Stimulated activated CD4-positive, alpha-beta T cell treated with anti-CD3 and anti-CD28 coated beads, TNF-alpha, amount 100 ng/mL, for 4 hours (primary cell): ENCODE data around the gene ICAM3.
"Not testable (repeated sequence)": the region's sequence is repeated elsewhere in the genome, so short reads cannot be mapped to it uniquely, and the experiment has no call there.

Source experiments
- DNase-seq, 3 experiments: peaks; one replicate each; pipeline ENCODE4 v3.0.0-alpha.2; 2020; ENCODE audit warnings: low read depth in 3 of 3

Gene ICAM3

GRCh38 chr19:10346509-10346908 lies 7.1 kb upstream of the ICAM3 start:
- no peak for DNase-seq

GRCh38 chr19:10344780-10345179 lies 5.4 kb upstream of the ICAM3 start:
- DNase-seq: no peak

- no peak for DNase-seq
Observed at GRCh38 chr19:10343495-10343894, 4.1 kb upstream of the ICAM3 start.

GRCh38 chr19:10339977-10340376 lies 553 bp upstream of the ICAM3 start:
- no peak for DNase-seq

GRCh38 chr19:10338940-10339339 lies 484 bp downstream of the ICAM3 start:
- no peak for DNase-seq

- not testable (repeated sequence) for DNase-seq
Observed at GRCh38 chr19:10336725-10337124, 2.7 kb downstream of the ICAM3 start.

GRCh38 chr19:10335352-10335985 lies 4.0 kb downstream of the ICAM3 start:
- DNase-seq: no peak

GRCh38 chr19:10334588-10335351 lies 4.7 kb downstream of the ICAM3 start:
- DNase-seq: no peak

- DNase-seq: no peak
Observed at GRCh38 chr19:10333758-10334587, 5.5 kb downstream of the ICAM3 start.

- peak; percentile 93 to 97 (median 97) for DNase-seq
Observed at GRCh38 chr19:10332965-10333757, 6.3 kb downstream of the ICAM3 start, which contains the start of gene RAVER1. Gene RAVER1 (minus strand): TSS chr19:10333529. CDS start chr19:10333507, 22 bp downstream.

GRCh38 chr19:10332158-10332964 lies 7.1 kb downstream of the ICAM3 start:
- DNase-seq: no peak

GRCh38 chr19:10329555-10329954 lies 9.9 kb downstream of the ICAM3 start:
- no peak for DNase-seq

- DNase-seq: no peak
Observed at GRCh38 chr19:10328558-10329429, 10.6 kb downstream of the ICAM3 start.

GRCh38 chr19:10327793-10328192 lies 11.6 kb downstream of the ICAM3 start:
- no peak for DNase-seq

- DNase-seq: no peak
Observed at GRCh38 chr19:10325732-10326131, 13.7 kb downstream of the ICAM3 start.

- DNase-seq: no peak
Observed at GRCh38 chr19:10321874-10322835, 17.3 kb downstream of the ICAM3 start.

- no peak for DNase-seq
Observed at GRCh38 chr19:10321417-10321797, 18.0 kb downstream of the ICAM3 start.

- DNase-seq: no peak
Observed at GRCh38 chr19:10320602-10321416, 18.6 kb downstream of the ICAM3 start.
